Osteocyte (in vitro differentiated cells): Measurements from ENCODE around the gene FAM13B. TPM values are rescaled to one million over a fixed set of nuclear protein-coding genes. Genes with fewer than 3 reads are reported as not detected.

Experiments
- DNase-seq: peaks from one replicate; pipeline ENCODE4 v3.0.0; 2021; ENCODE audit warnings: mixed read lengths; ENCODE audit not compliant: unreplicated experiment; ENCODE audit errors: extremely low spot score
- H3K27ac Mint-ChIP-seq: one replicate; pipeline ENCODE4 v1.8.0; 2021; ENCODE audit warnings: mild to moderate bottlenecking, mixed read lengths; ENCODE audit not compliant: unreplicated experiment
- H3K27me3 Mint-ChIP-seq: one replicate; pipeline ENCODE4 v1.8.0; 2021; ENCODE audit warnings: mixed read lengths; ENCODE audit not compliant: unreplicated experiment
- H3K36me3 Mint-ChIP-seq: one replicate; pipeline ENCODE4 v1.8.0; 2021; ENCODE audit warnings: mixed read lengths; ENCODE audit not compliant: unreplicated experiment
- H3K4me1 Mint-ChIP-seq: one replicate; pipeline ENCODE4 v1.8.0; 2021; ENCODE audit warnings: mixed read lengths; ENCODE audit not compliant: unreplicated experiment
- H3K4me3 Mint-ChIP-seq: one replicate; pipeline ENCODE4 v1.8.0; 2021; ENCODE audit warnings: mild to moderate bottlenecking, moderate library complexity, mixed read lengths; ENCODE audit not compliant: unreplicated experiment
- H3K9me3 Mint-ChIP-seq: one replicate; pipeline ENCODE4 v1.8.0; 2021; ENCODE audit warnings: mixed read lengths; ENCODE audit not compliant: unreplicated experiment
- CTCF ChIP-seq: fragments of 200-600 bp; sonication (generic); IDR thresholded peaks from 2 replicates; pipeline ENCODE4 v1.5.0; 2021; ENCODE audit warnings: antibody characterized with exemption, mild to moderate bottlenecking, moderate library complexity
- total RNA-seq: library from RNA; stranded (reverse); gene quantifications from 2 replicates; pipeline ENCODE4 v1.2.1, GENCODE V29; 2021

FAM13B gene
- total RNA-seq, 1 donor from 2014 or later = 42.7 TPM

DNA sequence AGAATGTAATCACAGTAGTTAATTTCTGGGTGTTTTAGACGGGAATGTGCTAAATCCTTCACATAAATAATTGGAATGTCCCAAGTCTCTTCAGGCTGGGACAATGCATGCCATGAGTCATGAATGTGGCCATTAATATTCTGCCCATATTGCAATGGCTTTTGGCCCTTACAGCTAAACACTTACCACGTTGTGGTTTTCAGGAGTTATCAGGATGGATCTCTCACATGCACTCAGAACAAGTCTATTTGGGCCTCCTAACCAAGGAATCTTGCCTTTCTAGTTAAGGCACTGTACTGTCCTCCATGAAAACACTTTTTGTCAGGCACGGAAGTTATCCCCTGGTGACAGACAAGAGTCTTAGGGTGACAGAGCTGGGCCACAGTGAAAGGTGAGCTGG, 110.9 kb downstream of the FAM13B start:
- Mint-ChIP-seq H3K36me3 (peaks cover 2% of the 10 kb centered on the region), H3K27ac (no peak overlapping the region), H3K4me3 (no peak overlapping the region), H3K9me3 (peaks cover 7% of the 10 kb centered on the region), H3K4me1 (no peaks in the 10 kb centered on the region), H3K27me3 (no peaks in the 10 kb centered on the region)
- no peak for TF ChIP-seq CTCF
- DNase-seq = no peak

DNA sequence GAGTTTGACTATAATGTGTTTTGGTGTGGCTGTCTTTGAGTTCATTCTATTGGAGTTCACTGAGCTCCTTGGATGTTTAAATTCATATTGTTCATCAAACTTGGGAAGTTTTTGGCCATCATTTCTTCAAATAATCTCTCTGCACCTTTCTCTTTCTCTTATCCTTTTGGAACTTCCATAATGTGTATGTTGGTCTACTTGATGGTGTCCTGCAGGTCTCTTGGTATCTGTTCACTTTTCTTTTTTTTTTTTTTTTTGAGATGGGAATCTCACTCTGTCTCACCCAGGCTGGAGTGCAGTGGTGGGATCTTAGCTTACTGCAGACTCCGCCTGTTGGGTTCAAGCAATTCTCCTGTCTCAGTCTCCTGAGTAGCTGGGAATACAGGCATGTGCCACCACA, 116.0 kb downstream of the FAM13B start:
- Mint-ChIP-seq H3K9me3 (peaks cover 25% of the 10 kb centered on the region), H3K36me3 (peaks cover 8% of the 10 kb centered on the region), H3K27ac (no peak overlapping the region), H3K27me3 (no peaks in the 10 kb centered on the region), H3K4me1 (no peaks in the 10 kb centered on the region), H3K4me3 (no peak overlapping the region)
- no peak for TF ChIP-seq CTCF
- no peak for DNase-seq

GRCh38 chr5:137914758-137915157, 118.1 kb downstream of the FAM13B start:
- DNase-seq = no peak
- Mint-ChIP-seq H3K4me1 (no peaks in the 10 kb centered on the region), H3K4me3 (no peak overlapping the region), H3K27ac (no peak overlapping the region), H3K27me3 (peaks cover 5% of the 10 kb centered on the region), H3K9me3 (peaks cover 29% of the 10 kb centered on the region), H3K36me3 (peaks cover 8% of the 10 kb centered on the region)
- no peak for TF ChIP-seq CTCF

GRCh38 chr5:137902408-137903133, 130.3 kb downstream of the FAM13B start:
- Mint-ChIP-seq H3K4me1 (no peaks in the 10 kb centered on the region), H3K4me3 (no peak overlapping the region), H3K36me3 (no peaks in the 10 kb centered on the region), H3K27me3 (peaks cover 7% of the 10 kb centered on the region), H3K27ac (no peak overlapping the region), H3K9me3 (no peaks in the 10 kb centered on the region)
- DNase-seq = no peak
- no peak for TF ChIP-seq CTCF

DNA sequence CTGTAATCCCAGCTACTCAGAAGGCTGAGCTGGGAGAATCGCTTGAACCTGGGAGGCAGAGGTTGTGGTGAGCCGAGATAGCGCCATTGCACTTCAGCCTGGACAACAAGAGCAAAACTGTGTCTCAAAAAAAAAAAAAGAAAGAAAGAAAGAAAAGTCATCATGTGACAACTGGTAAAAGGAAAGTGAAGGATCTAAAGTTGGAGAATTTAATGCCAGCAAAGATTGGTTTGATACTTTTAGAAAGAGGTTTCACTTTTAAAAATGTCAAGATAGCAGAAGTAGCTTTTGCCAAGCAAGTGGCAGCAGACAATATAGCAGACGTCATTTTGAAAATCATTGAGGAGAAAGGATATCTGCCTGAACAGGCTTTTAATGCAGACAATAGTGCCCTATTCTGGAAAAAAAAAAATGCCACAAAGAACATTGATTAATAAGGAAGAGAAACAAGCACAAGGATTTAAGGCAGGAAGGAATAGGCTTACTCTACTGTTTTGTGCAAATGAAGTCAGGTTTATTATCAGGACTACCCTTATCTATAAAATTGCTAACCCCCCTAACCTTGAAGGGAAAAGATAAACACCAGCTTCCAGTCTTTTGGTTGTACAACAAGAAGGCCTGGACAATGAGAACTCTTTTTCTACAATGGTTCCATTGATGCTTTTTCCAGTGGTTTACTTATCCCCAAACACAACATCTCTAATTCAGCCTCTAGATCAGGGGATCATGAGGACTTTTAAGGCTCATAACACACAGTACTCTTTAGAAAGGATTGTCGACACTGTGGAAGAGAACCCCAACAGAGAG, 131.7 kb downstream of the FAM13B start:
- no peak overlapping the region for H3K4me3 Mint-ChIP-seq
- H3K36me3 Mint-ChIP-seq = no peaks in the 10 kb centered on the region
- DNase-seq = no peak
- TF ChIP-seq CTCF = no peak
- H3K27ac Mint-ChIP-seq = no peak overlapping the region
- H3K4me1 Mint-ChIP-seq = no peaks in the 10 kb centered on the region
- H3K27me3 Mint-ChIP-seq = peaks cover 5% of the 10 kb centered on the region
- H3K9me3 Mint-ChIP-seq = no peaks in the 10 kb centered on the region
